ENCODE measurements around the gene NMB.

The NMB gene, protein sequence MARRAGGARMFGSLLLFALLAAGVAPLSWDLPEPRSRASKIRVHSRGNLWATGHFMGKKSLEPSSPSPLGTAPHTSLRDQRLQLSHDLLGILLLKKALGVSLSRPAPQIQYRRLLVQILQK
- long read RNA-seq, partial matches to known transcripts = 0 of 2 reads
- long read RNA-seq, other reads (novel, unspliced or antisense) = 1 of 2 reads

DNA sequence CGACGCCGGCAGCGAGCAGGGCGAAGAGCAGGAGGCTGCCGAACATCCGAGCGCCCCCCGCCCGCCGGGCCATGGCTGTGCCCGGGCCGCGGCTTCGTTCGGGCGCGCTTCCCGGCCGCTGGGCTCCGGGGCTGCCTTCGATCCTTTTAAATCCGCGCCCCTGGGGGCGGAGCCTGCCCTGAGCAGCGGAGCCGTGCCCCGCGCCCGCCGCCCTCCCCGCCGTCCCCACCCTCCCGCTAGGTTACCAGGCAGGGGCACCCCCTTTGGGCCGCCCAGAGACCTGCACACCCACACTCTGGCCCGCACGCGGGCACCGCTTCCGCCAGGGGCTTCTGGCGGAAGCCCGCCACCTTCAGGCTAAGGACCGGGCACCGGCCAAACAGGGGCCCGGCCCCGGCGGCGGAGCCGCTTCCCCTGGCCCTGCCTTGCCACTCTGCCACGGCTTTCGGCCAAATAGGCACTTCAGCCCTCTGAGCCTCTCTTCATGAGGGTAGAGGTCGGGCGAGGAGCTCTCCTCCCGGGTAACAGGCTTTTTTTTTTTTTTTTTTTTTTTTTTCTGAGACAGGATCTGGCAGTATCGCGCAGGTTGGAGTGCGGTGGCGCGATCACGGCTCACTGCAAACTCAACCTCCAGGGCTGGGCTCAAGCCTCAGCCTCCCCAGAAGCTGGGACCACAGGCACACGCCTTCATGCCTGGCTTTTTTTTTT lies at the start of gene NMB:
Gene NMB (minus strand): TSS at position 120 of the 708 bp plus-strand sequence. CDS start 47 bp downstream, at position 73.
- TF ChIP-seq POLR2AphosphoS5 (IDR thresholded peaks at IDR 0.05; ENCODE audit: low read depth) (0 out of 2 replicates have a peak, but pooled peaks have one; percentile 17), CTCF (IDR thresholded peaks at IDR 0.05; ENCODE audit: insufficient read depth, low read length) (peak; percentile 10), SPI1 (IDR thresholded peaks at IDR 0.05; ENCODE audit: borderline replicate concordance, low read depth) (no peak)
- TF ChIP-seq, protein P1, sequence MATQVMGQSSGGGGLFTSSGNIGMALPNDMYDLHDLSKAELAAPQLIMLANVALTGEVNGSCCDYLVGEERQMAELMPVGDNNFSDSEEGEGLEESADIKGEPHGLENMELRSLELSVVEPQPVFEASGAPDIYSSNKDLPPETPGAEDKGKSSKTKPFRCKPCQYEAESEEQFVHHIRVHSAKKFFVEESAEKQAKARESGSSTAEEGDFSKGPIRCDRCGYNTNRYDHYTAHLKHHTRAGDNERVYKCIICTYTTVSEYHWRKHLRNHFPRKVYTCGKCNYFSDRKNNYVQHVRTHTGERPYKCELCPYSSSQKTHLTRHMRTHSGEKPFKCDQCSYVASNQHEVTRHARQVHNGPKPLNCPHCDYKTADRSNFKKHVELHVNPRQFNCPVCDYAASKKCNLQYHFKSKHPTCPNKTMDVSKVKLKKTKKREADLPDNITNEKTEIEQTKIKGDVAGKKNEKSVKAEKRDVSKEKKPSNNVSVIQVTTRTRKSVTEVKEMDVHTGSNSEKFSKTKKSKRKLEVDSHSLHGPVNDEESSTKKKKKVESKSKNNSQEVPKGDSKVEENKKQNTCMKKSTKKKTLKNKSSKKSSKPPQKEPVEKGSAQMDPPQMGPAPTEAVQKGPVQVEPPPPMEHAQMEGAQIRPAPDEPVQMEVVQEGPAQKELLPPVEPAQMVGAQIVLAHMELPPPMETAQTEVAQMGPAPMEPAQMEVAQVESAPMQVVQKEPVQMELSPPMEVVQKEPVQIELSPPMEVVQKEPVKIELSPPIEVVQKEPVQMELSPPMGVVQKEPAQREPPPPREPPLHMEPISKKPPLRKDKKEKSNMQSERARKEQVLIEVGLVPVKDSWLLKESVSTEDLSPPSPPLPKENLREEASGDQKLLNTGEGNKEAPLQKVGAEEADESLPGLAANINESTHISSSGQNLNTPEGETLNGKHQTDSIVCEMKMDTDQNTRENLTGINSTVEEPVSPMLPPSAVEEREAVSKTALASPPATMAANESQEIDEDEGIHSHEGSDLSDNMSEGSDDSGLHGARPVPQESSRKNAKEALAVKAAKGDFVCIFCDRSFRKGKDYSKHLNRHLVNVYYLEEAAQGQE (IDR thresholded peaks at IDR 0.05; ENCODE audit: insufficient replicate concordance, low read depth) = no peak
- Histone ChIP-seq H3K27ac (replicated peaks) (peak within 1 kb of the TSS; percentile 68), H3K4me3 (replicated peaks; ENCODE audit: insufficient read depth, low read length) (peak within 1 kb of the TSS; percentile 53), H3K27me3 (ENCODE audit: insufficient read depth, poor library complexity, severe bottlenecking) (no peaks in the 10 kb centered on the region)
- DNase-seq (ENCODE audit: low read depth in 1 of 2, low spot score in 1 of 2) = peak; percentile 72 to 90

DNA sequence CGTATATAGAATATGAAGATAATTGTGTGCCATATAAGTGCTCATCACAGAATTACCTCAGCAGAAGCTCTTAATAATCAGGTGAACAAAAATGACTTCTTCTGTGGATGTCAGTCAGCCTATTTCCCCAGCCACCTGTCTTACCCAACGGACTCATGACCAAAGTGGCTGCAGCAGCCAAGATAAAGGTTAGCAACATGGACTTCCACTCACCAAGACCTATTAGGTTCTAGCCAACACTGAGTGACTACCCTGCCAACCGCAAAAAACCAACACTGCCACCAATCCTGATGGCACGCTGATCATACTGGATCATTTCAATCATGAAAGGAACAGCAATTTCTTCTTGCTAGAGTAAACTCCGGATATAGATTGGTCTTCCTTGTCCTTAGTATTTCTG lies 45.8 kb upstream of the NMB start:
- no peak for DNase-seq (ENCODE audit: low read depth in 1 of 2, low spot score in 1 of 2)
- TF ChIP-seq SPI1 (IDR thresholded peaks at IDR 0.05; ENCODE audit: borderline replicate concordance, low read depth) = no peak
- no peak for TF ChIP-seq GABPA (IDR thresholded peaks at IDR 0.05; ENCODE audit: low read depth)
- TF ChIP-seq, protein P1 (IDR thresholded peaks at IDR 0.05; ENCODE audit: insufficient replicate concordance, low read depth) = no peak
- no peak for TF ChIP-seq CTCF (IDR thresholded peaks at IDR 0.05; ENCODE audit: insufficient read depth, low read length)
- TF ChIP-seq POLR2AphosphoS5 (IDR thresholded peaks at IDR 0.05; ENCODE audit: low read depth) = no peak
- Histone ChIP-seq H3K4me3 (replicated peaks; ENCODE audit: insufficient read depth, low read length) (no peak overlapping the region), H3K27ac (replicated peaks) (no peak overlapping the region), H3K27me3 (ENCODE audit: insufficient read depth, poor library complexity, severe bottlenecking) (no peaks in the 10 kb centered on the region)

GRCh38 chr15:84702961-84703482 lies 45.0 kb upstream of the NMB start:
- H3K27ac ChIP-seq (replicated peaks) = no peak overlapping the region
- no peak for TF ChIP-seq GABPA (IDR thresholded peaks at IDR 0.05; ENCODE audit: low read depth)
- TF ChIP-seq CTCF (IDR thresholded peaks at IDR 0.05; ENCODE audit: insufficient read depth, low read length) = no peak
- TF ChIP-seq SPI1 (IDR thresholded peaks at IDR 0.05; ENCODE audit: borderline replicate concordance, low read depth) = no peak
- no peak for TF ChIP-seq POLR2AphosphoS5 (IDR thresholded peaks at IDR 0.05; ENCODE audit: low read depth)
- TF ChIP-seq, protein P1 (IDR thresholded peaks at IDR 0.05; ENCODE audit: insufficient replicate concordance, low read depth) = no peak
- no peak for DNase-seq (ENCODE audit: low read depth in 1 of 2, low spot score in 1 of 2)
- H3K27me3 ChIP-seq (ENCODE audit: insufficient read depth, poor library complexity, severe bottlenecking) = no peaks in the 10 kb centered on the region
- H3K4me3 ChIP-seq (replicated peaks; ENCODE audit: insufficient read depth, low read length) = no peak overlapping the region

Data from HL-60 (cell line).